Common myeloid progenitor, CD34-positive (primary cell): ENCODE data around the gene MBNL1. TPM values are rescaled to one million over a fixed set of nuclear protein-coding genes. Genes with fewer than 3 reads are reported as not detected.
A peak's percentile ranks its signal among the peaks of the same experiment; 100 is the strongest.

Source experiments
- CTCF ChIA-PET: fragments of 350-600 bp; sonication (Branson Sonifier 250); formaldehyde crosslinking; loops from one replicate; lab custom pipeline; 2021; ENCODE audit warnings: antibody characterized with exemption; lab: Charles Lee
- POLR2A ChIA-PET: fragments of 350-600 bp; sonication (Branson Sonifier 250); formaldehyde crosslinking; loops from one replicate; lab custom pipeline; 2021; ENCODE audit warnings: antibody characterized with exemption; lab: Charles Lee
- DNase-seq, 3 donors: peaks; one replicate each; pipeline versions ENCODE4 v3.0.0 to v3.0.0-alpha.2; 2013
- H3K27ac ChIP-seq, 2 experiments: 1 replicate in 1 of 2; 2 replicates in 1 of 2; pipeline ENCODE4 v1.7.0; 2013; ENCODE audit warnings: inconsistent platforms in 2 of 2, low read length in 2 of 2, mild to moderate bottlenecking in 2 of 2, low read depth in 1 of 2, moderate library complexity in 1 of 2; ENCODE audit not compliant: severe bottlenecking in 2 of 2, insufficient read depth in 1 of 2, poor library complexity in 1 of 2
- H3K27me3 ChIP-seq, 5 experiments: replicated peaks in 2 of 5; 1 replicate in 3 of 5; 2 replicates in 2 of 5; pipeline versions ENCODE4 v1.6.1 to v1.7.0; 2013; ENCODE audit warnings: low read length in 4 of 5, mild to moderate bottlenecking in 2 of 5, moderate library complexity in 2 of 5, inconsistent platforms in 1 of 5; ENCODE audit not compliant: insufficient read depth in 5 of 5, control insufficient read depth in 4 of 5
- H3K36me3 ChIP-seq, 4 experiments: 1 replicate in 2 of 4; 2 replicates in 2 of 4; pipeline versions ENCODE4 v1.6.1 to v1.7.0; 2013; ENCODE audit warnings: low read length in 3 of 4, control low read depth in 1 of 4, mild to moderate bottlenecking in 1 of 4; ENCODE audit not compliant: control insufficient read depth in 4 of 4, insufficient read depth in 4 of 4
- H3K4me1 ChIP-seq, 4 experiments: 1 replicate in 3 of 4; 2 replicates in 1 of 4; pipeline versions ENCODE4 v1.6.1 to v1.7.1; 2013; ENCODE audit warnings: low read length in 3 of 4, mild to moderate bottlenecking in 3 of 4, control low read depth in 1 of 4, inconsistent platforms in 1 of 4, moderate library complexity in 1 of 4; ENCODE audit not compliant: control insufficient read depth in 4 of 4, insufficient read depth in 4 of 4; ENCODE audit errors: control extremely low read depth in 1 of 4
- H3K4me3 ChIP-seq, 7 experiments: 1 replicate in 4 of 7; 2 replicates in 3 of 7; pipeline versions ENCODE4 v1.5.1 to v1.7.0; 2013; ENCODE audit warnings: mild to moderate bottlenecking in 7 of 7, low read length in 6 of 7, moderate library complexity in 6 of 7, inconsistent platforms in 2 of 7, low read depth in 2 of 7, control low read depth in 1 of 7; ENCODE audit not compliant: insufficient read depth in 4 of 7, control insufficient read depth in 1 of 7; ENCODE audit errors: extremely low read depth in 1 of 7
- H3K9me3 ChIP-seq, 5 experiments: 1 replicate in 4 of 5; 2 replicates in 1 of 5; pipeline versions ENCODE4 v1.6.1 to v1.7.1; 2013; ENCODE audit warnings: low read length in 4 of 5, mild to moderate bottlenecking in 2 of 5, inconsistent platforms in 1 of 5, low read depth in 1 of 5, moderate library complexity in 1 of 5; ENCODE audit not compliant: control insufficient read depth in 4 of 5, insufficient read depth in 2 of 5; ENCODE audit errors: control extremely low read depth in 1 of 5
- WGBS: methylation state at CpG from one replicate; pipeline ENCODE4 v1.1.5; 2013; ENCODE audit not compliant: insufficient coverage; 5-methylcytosine and 5-hydroxymethylcytosine counted together
- polyA plus RNA-seq: library from polyadenylated mRNA; unstranded; fragments of 120-200 nt; gene quantifications from one replicate; pipeline ENCODE4 v1.2.1, GENCODE V29; 2013

MBNL1 gene, protein sequence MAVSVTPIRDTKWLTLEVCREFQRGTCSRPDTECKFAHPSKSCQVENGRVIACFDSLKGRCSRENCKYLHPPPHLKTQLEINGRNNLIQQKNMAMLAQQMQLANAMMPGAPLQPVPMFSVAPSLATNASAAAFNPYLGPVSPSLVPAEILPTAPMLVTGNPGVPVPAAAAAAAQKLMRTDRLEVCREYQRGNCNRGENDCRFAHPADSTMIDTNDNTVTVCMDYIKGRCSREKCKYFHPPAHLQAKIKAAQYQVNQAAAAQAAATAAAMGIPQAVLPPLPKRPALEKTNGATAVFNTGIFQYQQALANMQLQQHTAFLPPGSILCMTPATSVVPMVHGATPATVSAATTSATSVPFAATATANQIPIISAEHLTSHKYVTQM
- polyA plus RNA-seq = 365 TPM

DNA sequence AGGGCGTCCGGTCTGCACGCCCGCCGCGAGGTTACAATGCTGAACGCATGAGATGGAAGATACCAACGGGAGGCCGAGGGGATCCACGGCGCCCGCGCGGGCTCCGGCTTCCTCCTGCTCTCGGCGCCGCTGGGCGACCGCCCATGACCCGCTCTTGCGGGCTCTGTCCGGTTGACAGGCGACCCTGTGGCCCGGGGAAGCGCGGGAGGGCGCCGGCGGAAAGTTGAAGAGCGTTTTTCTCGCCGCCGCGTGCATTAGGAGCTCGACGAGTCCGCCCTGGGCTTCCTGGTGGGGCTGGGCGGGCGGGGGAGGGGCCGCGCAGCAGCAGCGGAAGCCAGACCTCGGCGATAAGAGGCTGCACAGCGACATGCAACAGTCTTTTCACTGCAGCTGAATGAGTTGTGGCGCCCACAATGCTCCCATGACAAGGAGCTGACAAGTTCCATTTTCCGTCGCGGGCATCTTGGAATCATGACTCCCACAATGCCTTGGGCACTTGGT, at the start of gene MBNL1:
Gene MBNL1 (plus strand): TSS at position 375 of the 501 bp plus-strand sequence. CDS start 31,265 bp downstream, outside the sequence.
- DNase-seq = peak; percentile 96 to 99 (median 98)
- Histone ChIP-seq H3K36me3 (peaks cover 0 to 17% (median 6%) of the 10 kb centered on the region in 4 experiments), H3K4me3 (peak within 1 kb of the TSS; percentile 69 to 100 (median 94)), H3K4me1 (peaks cover 29 to 65% (median 52%) of the 10 kb centered on the region in 4 experiments), H3K9me3 (no peaks in the 10 kb centered on the region), H3K27me3 (no peaks in the 10 kb centered on the region), H3K27ac (peak within 1 kb of the TSS; percentile 90 to 96)
- WGBS = under 1% methylated on average over 42 of the region's 50 CpGs
- CTCF ChIA-PET = interaction anchor here (0.6 to 2.3 kb wide), 10 partner anchors 9 to 176 kb away, joined by 3 to 10 read pairs (median 4); no protein-coding TSS in a partner anchor
- POLR2A ChIA-PET = interaction anchor here (0.5 to 2.1 kb wide), 8 partner anchors 11 to 84 kb away, joined by 3 to 11 read pairs (median 4); no protein-coding TSS in a partner anchor

DNA sequence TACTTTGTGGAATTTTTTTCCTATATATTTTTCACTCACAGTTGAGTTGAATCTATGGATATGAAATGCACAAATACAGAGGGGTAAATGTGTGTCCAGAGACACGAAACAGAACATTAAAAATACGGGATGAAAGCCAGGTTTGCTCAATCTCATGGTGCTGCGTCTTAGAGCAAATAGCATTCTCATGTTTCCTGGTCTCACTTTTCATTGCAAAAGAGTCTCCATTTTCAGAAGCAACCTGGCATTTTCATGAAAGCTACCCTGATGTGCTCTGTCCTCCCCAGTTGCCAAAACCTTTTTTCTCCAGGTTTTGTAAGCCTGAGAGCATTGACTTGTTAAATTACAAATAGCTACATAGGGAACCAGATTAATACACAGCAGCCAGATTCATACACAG, 49.5 kb upstream of the MBNL1 start:
- POLR2A ChIA-PET = no interaction called here
- Histone ChIP-seq H3K4me3 (peak overlapping the region in 1 of 7 experiments; percentile 68), H3K27me3 (no peaks in the 10 kb centered on the region), H3K27ac (peak overlapping the region in 1 of 2 experiments; percentile 56), H3K4me1 (peaks cover 33 to 58% (median 42%) of the 10 kb centered on the region in 4 experiments), H3K9me3 (peaks cover 0 to 3% (median 0%) of the 10 kb centered on the region in 5 experiments), H3K36me3 (no peaks in the 10 kb centered on the region)
- CTCF ChIA-PET = interaction anchor here (1.3 to 2.3 kb wide), 4 partner anchors 18 to 35 kb away, joined by 3 to 13 read pairs (median 4); no protein-coding TSS in a partner anchor
- peak in 2 of 3 donors; percentile 46 to 60 for DNase-seq
- 3% methylated on average over 3 of the region's 3 CpGs for WGBS

DNA sequence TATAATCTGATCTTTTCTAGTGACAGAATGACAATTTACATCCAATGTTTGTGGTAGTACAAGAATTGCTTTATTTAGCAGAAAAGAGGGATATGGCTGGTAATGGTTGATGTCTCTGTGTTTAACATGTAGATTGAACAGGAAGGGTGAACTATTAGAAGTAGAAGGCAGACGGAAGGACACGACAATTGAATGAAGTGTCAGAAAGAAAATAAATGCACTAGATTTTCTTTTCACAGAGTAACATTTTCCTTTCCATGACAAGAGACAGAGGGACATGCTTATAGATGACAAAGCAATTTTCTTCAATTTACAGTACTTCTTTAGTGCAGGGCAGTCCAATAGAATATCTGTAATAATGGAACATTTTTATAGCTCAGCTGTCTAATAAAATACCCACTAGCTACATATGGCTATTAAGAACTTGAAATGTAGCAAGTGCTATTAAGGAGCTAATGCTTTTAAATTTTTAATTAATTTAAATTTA, 48.9 kb upstream of the MBNL1 start:
- H3K36me3 ChIP-seq = no peaks in the 10 kb centered on the region
- no CpG with 5 or more reads among the region's 2 CpGs for WGBS
- H3K27ac ChIP-seq = peak overlapping the region in 1 of 2 experiments; percentile 56
- DNase-seq = no peak
- H3K4me3 ChIP-seq = peak overlapping the region in 1 of 7 experiments; percentile 68
- ChIA-PET POLR2A (no interaction called here), CTCF (interaction anchor here (0.8 to 2.3 kb wide), 8 partner anchors 16 to 72 kb away, joined by 3 to 13 read pairs (median 3); no protein-coding TSS in a partner anchor)
- peaks cover 33 to 60% (median 45%) of the 10 kb centered on the region in 4 experiments for H3K4me1 ChIP-seq
- H3K27me3 ChIP-seq = no peaks in the 10 kb centered on the region
- peaks cover 0 to 3% (median 0%) of the 10 kb centered on the region in 5 experiments for H3K9me3 ChIP-seq

DNA sequence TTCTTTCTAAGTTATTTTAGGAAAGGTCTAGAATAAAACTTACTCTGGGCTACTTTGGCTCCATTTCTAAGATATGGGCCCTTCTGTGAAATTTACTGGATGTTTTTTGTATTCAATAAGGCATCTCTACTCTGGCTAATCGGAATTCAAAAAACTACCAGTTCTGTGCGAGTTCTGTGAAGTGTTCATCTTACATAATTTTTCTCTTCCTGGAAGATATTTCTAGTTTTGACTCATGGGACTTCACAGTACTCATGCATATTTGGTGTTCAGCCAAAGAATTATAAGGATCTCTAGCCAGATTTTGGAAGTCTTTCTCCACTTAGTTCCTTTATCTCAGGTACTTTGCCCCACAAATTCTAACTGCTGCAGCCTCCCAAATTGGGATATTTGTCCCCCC, 46.4 kb upstream of the MBNL1 start:
- Histone ChIP-seq H3K36me3 (no peaks in the 10 kb centered on the region), H3K27ac (peak overlapping the region; percentile 35 to 65), H3K9me3 (peaks cover 0 to 3% (median 0%) of the 10 kb centered on the region in 5 experiments), H3K4me3 (peak overlapping the region in 2 of 7 experiments; percentile 16 to 31), H3K27me3 (no peaks in the 10 kb centered on the region), H3K4me1 (peaks cover 33 to 64% (median 46%) of the 10 kb centered on the region in 4 experiments)
- CTCF ChIA-PET = interaction anchor here (1.0 to 1.3 kb wide), 3 partner anchors 18 to 22 kb away, joined by 3 to 5 read pairs (median 3); no protein-coding TSS in a partner anchor
- POLR2A ChIA-PET = interaction anchor here (0.6 kb wide), 1 partner anchor 15 kb away, joined by 3 read pairs; no protein-coding TSS in a partner anchor
- 20% methylated on average over 2 of the region's 2 CpGs for WGBS
- DNase-seq = no peak

DNA sequence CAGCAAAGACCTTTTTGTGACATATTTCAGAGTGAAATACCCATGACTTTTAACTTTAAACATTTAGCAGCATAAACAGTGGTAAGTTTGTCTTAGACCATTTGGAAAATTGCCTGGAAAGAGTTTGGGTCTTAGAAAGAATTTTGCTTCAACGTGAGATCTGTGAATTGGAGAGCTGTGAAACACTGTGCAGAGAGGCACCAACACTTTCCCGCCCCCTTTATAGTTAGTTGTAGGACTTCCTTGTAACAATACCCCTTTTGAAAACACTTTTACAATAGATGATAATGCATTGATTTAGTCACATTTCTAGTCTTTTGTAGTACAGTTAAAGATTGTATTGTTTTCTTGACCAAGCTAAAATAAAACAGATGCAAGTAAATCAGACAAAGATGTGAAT, 43.5 kb upstream of the MBNL1 start:
- no peak for DNase-seq
- H3K9me3 ChIP-seq = no peaks in the 10 kb centered on the region
- H3K4me3 ChIP-seq = no peak overlapping the region
- ChIA-PET CTCF (interaction anchor here (1.4 to 1.9 kb wide), 3 partner anchors 9 to 21 kb away, joined by 3 to 7 read pairs (median 5); no protein-coding TSS in a partner anchor), POLR2A (no interaction called here)
- H3K27me3 ChIP-seq = no peaks in the 10 kb centered on the region
- H3K36me3 ChIP-seq = no peaks in the 10 kb centered on the region
- peaks cover 15 to 39% (median 27%) of the 10 kb centered on the region in 4 experiments for H3K4me1 ChIP-seq
- no peak overlapping the region for H3K27ac ChIP-seq
- no CpG with 5 or more reads among the region's 2 CpGs for whole genome bisulfite sequencing

DNA sequence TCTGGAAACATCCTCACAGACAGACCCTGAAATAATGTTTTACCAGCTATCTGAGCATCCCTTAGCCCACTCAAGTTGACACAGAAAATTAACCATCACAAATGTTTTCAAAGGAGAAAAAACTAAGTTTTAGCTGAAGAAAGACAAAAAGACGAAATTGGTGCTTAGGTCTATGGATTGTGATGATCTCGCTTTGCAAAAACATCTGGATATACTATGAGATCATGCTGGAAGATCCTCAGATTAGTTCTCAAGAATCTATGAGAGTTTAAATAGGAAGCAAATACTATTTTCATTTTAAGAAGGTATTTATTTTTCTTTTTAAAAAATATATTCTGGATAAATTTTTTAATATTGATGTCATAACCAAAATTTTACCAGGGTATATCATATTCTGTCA, 42.6 kb upstream of the MBNL1 start:
- peaks cover 8 to 31% (median 21%) of the 10 kb centered on the region in 4 experiments for H3K4me1 ChIP-seq
- no peaks in the 10 kb centered on the region for H3K36me3 ChIP-seq
- whole genome bisulfite sequencing = no CpG with 5 or more reads among the region's 2 CpGs
- DNase-seq = no peak
- ChIA-PET POLR2A (no interaction called here), CTCF (interaction anchor here (1.6 kb wide), 1 partner anchor 20 kb away, joined by 5 read pairs; no protein-coding TSS in a partner anchor)
- no peak overlapping the region for H3K4me3 ChIP-seq
- no peaks in the 10 kb centered on the region for H3K9me3 ChIP-seq
- H3K27ac ChIP-seq = no peak overlapping the region
- H3K27me3 ChIP-seq = no peaks in the 10 kb centered on the region
